ENCODE results near the gene IFNAR2.

- TF ChIP-seq CTCF (IDR thresholded peaks at IDR 0.05) (no peak), POLR2A (IDR thresholded peaks at IDR 0.05) (no peak)
These were observed 43.3 kb downstream of the IFNAR2 start for GRCh38 chr21:33273044-33273443.
